Osteoblast (primary cell): Measurements from ENCODE around the gene NLGN1. TPM values are rescaled to one million over a fixed set of nuclear protein-coding genes. Genes with fewer than 3 reads are reported as not detected.

ENCODE experiments used
- DNase-seq: peaks from one replicate; pipeline ENCODE4 v3.0.0; 2011; ENCODE audit warnings: low spot score, mixed read lengths; ENCODE audit not compliant: insufficient read length; ENCODE audit errors: missing footprints
- H2AFZ ChIP-seq: 2 replicates; pipeline ENCODE4 v1.6.0; 2011; ENCODE audit warnings: mild to moderate bottlenecking, low read length
- H3K27ac ChIP-seq: 2 replicates; pipeline ENCODE4 v1.5.1; 2011; ENCODE audit warnings: mild to moderate bottlenecking, low read depth, low read length, moderate library complexity
- H3K27me3 ChIP-seq: 2 replicates; pipeline ENCODE4 v1.6.0; 2012; ENCODE audit warnings: mild to moderate bottlenecking, control low read depth, inconsistent platforms, low read length, moderate library complexity; ENCODE audit not compliant: insufficient read depth
- H3K36me3 ChIP-seq: 2 replicates; pipeline ENCODE4 v1.5.1; 2011; ENCODE audit warnings: mild to moderate bottlenecking, low read length, control low read depth, moderate library complexity; ENCODE audit not compliant: insufficient read depth
- H3K4me1 ChIP-seq: 2 replicates; pipeline ENCODE4 v1.5.1; 2011; ENCODE audit warnings: mild to moderate bottlenecking, low read length, control low read depth, moderate library complexity; ENCODE audit not compliant: insufficient read depth
- H3K4me2 ChIP-seq: 2 replicates; pipeline ENCODE4 v1.6.0; 2011; ENCODE audit warnings: mild to moderate bottlenecking, low read length; ENCODE audit not compliant: insufficient read depth
- H3K4me3 ChIP-seq: fragments of 200-600 bp; sonication (generic); 3 replicates; pipeline ENCODE4 v1.5.1; 2012; ENCODE audit warnings: mild to moderate bottlenecking, low read length, inconsistent platforms; ENCODE audit not compliant: insufficient read depth
- H3K79me2 ChIP-seq: 2 replicates; pipeline ENCODE4 v1.6.0; 2012; ENCODE audit warnings: mild to moderate bottlenecking, low read length, control low read depth, inconsistent platforms; ENCODE audit not compliant: insufficient read depth
- H3K9me3 ChIP-seq: 2 replicates; pipeline ENCODE4 v1.5.1; 2011; ENCODE audit warnings: low read depth, low read length, control low read depth
- H4K20me1 ChIP-seq: 2 replicates; pipeline ENCODE4 v1.6.0; 2012; ENCODE audit warnings: mild to moderate bottlenecking, low read length, control low read depth; ENCODE audit not compliant: insufficient read depth
- total RNA-seq: library from RNA; depleted of rRNA; stranded (reverse); fragments of >200 nt; gene quantifications from 2 replicates; pipeline ENCODE4 v1.2.3, GENCODE V29; 2012
- TF ChIP-seq, protein P1 (sequence below): IDR thresholded peaks from 2 replicates; pipeline ENCODE4 v1.5.1; 2011; ENCODE audit warnings: mild to moderate bottlenecking, low read depth, low read length, moderate library complexity; ENCODE audit errors: extremely low read depth

NLGN1 gene
- total RNA-seq, 1 donor: 9.0 TPM

DNA sequence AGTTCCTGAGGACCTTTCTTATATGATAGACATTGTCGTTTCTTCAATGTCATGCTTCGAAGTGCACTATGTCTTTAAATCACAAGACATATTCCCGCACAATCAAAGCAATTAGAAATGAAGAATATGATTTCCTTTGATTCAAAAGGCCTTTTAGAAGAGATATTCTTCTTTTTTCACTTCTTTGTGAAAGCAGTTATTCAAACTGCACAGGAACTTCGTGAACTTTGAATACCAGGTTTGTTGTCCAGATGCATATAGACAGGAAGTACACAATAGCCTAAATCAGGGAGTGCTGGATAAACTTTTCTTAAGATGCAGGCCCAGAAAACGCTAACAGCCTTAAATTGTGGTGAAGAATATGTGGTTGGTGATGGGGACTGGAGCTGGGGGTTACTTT is 870.5 kb downstream of the NLGN1 start:
- DNase-seq: no peak
- Histone ChIP-seq H4K20me1 (no peaks in the 10 kb centered on the region), H2AFZ (no peak overlapping the region), H3K27ac (no peak overlapping the region), H3K4me1 (peaks cover 5% of the 10 kb centered on the region), H3K4me2 (no peak overlapping the region), H3K27me3 (no peaks in the 10 kb centered on the region), H3K79me2 (no peaks in the 10 kb centered on the region), H3K9me3 (no peaks in the 10 kb centered on the region), H3K4me3 (no peak overlapping the region), H3K36me3 (no peaks in the 10 kb centered on the region)
- TF ChIP-seq, protein P1, sequence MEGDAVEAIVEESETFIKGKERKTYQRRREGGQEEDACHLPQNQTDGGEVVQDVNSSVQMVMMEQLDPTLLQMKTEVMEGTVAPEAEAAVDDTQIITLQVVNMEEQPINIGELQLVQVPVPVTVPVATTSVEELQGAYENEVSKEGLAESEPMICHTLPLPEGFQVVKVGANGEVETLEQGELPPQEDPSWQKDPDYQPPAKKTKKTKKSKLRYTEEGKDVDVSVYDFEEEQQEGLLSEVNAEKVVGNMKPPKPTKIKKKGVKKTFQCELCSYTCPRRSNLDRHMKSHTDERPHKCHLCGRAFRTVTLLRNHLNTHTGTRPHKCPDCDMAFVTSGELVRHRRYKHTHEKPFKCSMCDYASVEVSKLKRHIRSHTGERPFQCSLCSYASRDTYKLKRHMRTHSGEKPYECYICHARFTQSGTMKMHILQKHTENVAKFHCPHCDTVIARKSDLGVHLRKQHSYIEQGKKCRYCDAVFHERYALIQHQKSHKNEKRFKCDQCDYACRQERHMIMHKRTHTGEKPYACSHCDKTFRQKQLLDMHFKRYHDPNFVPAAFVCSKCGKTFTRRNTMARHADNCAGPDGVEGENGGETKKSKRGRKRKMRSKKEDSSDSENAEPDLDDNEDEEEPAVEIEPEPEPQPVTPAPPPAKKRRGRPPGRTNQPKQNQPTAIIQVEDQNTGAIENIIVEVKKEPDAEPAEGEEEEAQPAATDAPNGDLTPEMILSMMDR: no peak

DNA sequence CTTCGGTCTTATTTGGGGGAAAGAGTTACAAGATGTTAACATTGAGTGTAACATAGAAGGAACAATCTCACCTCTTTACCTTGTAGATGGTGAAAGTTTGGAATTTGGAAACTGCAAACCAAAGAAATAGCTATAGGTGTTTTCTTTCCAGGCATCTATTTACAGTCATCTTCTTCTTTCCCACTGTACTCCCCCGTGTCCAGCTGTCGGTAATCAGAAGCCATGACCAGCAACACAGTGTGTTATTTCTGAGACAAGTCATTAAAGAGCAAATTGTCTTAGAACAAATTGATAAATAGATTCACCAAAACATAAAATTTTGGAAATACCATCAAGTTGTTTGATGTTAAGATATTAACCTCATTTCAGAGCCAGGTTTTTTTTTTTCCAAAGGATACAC is 871.0 kb downstream of the NLGN1 start:
- H3K4me3 ChIP-seq: no peak overlapping the region
- no peak overlapping the region for H2AFZ ChIP-seq
- H3K4me2 ChIP-seq: no peak overlapping the region
- TF ChIP-seq, protein P1: no peak
- H3K27ac ChIP-seq: no peak overlapping the region
- no peaks in the 10 kb centered on the region for H4K20me1 ChIP-seq
- no peaks in the 10 kb centered on the region for H3K79me2 ChIP-seq
- H3K4me1 ChIP-seq: peaks cover 5% of the 10 kb centered on the region
- H3K36me3 ChIP-seq: no peaks in the 10 kb centered on the region
- H3K9me3 ChIP-seq: no peaks in the 10 kb centered on the region
- H3K27me3 ChIP-seq: no peaks in the 10 kb centered on the region
- DNase-seq: no peak

DNA sequence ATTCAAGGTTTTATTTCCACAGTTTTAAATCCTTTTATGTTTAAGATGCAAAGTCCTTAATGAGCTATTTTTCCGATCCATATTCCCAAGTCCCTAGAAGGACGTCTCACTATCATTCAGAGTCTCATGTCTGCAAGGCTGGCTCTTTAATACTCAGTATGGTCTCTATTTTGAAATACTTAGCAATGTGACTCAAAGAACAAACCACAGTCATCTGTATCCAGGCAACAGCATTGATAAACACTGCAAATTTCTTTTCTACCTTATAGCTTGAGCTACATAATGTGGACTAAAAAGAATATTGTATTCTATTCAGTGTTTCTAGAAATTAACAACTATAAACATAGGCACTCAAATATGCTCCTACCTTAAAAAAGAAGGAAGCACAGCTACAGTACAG is 873.3 kb downstream of the NLGN1 start:
- Histone ChIP-seq H3K79me2 (no peaks in the 10 kb centered on the region), H3K27me3 (no peaks in the 10 kb centered on the region), H3K36me3 (no peaks in the 10 kb centered on the region), H3K4me2 (peak overlapping the region; percentile 44), H3K4me3 (no peak overlapping the region), H2AFZ (peak overlapping the region; percentile 34), H3K27ac (peak overlapping the region; percentile 20), H4K20me1 (no peaks in the 10 kb centered on the region), H3K4me1 (peaks cover 5% of the 10 kb centered on the region), H3K9me3 (no peaks in the 10 kb centered on the region)
- TF ChIP-seq, protein P1: no peak
- peak; percentile 21 for DNase-seq

DNA sequence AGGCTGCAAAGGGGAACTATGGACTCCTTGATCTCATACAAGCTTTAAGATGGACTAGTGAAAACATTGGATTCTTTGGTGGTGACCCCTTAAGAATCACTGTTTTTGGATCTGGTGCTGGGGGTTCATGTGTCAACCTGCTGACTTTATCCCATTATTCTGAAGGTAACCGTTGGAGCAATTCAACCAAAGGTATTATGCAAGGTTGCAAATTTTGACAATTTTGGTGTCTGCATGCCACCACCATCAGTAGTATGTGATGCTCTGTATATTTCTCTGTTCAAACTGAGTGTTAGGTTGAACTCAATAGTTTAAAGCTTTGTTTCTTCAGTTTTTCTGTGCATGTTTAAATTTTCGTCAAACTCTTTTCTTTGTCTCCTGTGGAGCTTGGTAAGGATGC is 877.8 kb downstream of the NLGN1 start:
- Histone ChIP-seq H3K4me2 (no peak overlapping the region), H3K4me1 (peaks cover 5% of the 10 kb centered on the region), H3K9me3 (no peaks in the 10 kb centered on the region), H4K20me1 (no peaks in the 10 kb centered on the region), H3K27ac (no peak overlapping the region), H2AFZ (no peak overlapping the region), H3K36me3 (no peaks in the 10 kb centered on the region), H3K79me2 (no peaks in the 10 kb centered on the region), H3K27me3 (no peaks in the 10 kb centered on the region), H3K4me3 (no peak overlapping the region)
- no peak for DNase-seq
- TF ChIP-seq, protein P1: no peak
